Measurements from ENCODE around the gene OSBPL9. TPM values are rescaled to one million over a fixed set of nuclear protein-coding genes. Genes with fewer than 3 reads are reported as not detected.
"Not testable (repeated sequence)": the region's sequence is repeated elsewhere in the genome, so short reads cannot be mapped to it uniquely, and the experiment has no call there.

Gene OSBPL9
- total RNA-seq, 1 donor from 2014 or later, result 63.7 TPM

- Mint-ChIP-seq H3K27me3 (no peaks in the 10 kb centered on the region), H3K4me3 (no peak overlapping the region), H3K27ac (no peak overlapping the region), H3K36me3 (ENCODE audit: low read depth) (no peaks in the 10 kb centered on the region), H3K4me1 (peaks cover 10% of the 10 kb centered on the region), H3K9me3 (no peaks in the 10 kb centered on the region)
- DNase-seq (no peak), ATAC-seq (ENCODE audit: low read depth) (no peak)
- intact Hi-C loops (cut with micrococcal nuclease), result no loop called here
- TF ChIP-seq, protein P1, sequence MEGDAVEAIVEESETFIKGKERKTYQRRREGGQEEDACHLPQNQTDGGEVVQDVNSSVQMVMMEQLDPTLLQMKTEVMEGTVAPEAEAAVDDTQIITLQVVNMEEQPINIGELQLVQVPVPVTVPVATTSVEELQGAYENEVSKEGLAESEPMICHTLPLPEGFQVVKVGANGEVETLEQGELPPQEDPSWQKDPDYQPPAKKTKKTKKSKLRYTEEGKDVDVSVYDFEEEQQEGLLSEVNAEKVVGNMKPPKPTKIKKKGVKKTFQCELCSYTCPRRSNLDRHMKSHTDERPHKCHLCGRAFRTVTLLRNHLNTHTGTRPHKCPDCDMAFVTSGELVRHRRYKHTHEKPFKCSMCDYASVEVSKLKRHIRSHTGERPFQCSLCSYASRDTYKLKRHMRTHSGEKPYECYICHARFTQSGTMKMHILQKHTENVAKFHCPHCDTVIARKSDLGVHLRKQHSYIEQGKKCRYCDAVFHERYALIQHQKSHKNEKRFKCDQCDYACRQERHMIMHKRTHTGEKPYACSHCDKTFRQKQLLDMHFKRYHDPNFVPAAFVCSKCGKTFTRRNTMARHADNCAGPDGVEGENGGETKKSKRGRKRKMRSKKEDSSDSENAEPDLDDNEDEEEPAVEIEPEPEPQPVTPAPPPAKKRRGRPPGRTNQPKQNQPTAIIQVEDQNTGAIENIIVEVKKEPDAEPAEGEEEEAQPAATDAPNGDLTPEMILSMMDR (IDR thresholded peaks at IDR 0.05), result no peak
- ChIA-PET CTCF (no interaction called here), POLR2A (no interaction called here)
Measured at GRCh38 chr1:51693419-51694155, 76.7 kb downstream of the OSBPL9 start.

DNA sequence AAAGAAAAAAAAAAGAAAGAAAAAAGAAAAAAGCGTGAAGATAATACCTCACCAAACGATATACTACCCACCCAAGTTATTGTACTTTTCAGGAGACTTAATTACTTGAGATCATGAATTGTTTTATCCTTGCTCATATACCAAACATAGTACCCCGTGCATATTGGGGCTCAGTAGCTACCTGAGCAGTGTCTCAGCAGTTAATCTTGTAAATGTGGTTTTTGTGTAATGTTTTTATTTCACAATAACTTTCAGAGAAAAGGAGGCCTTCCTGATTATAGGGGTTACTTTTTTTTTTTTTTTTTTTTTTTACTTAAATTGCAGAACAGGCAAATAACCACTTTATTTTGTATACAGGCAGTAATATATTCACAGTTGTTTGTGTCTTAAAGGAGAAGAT lies 80.3 kb downstream of the OSBPL9 start:
- POLR2A ChIA-PET, result interaction anchor here (0.6 kb wide), 2 partner anchors 41 to 327 kb away, joined by 3 read pairs; no protein-coding TSS in a partner anchor
- Mint-ChIP-seq H3K9me3 (no peaks in the 10 kb centered on the region), H3K4me3 (no peak overlapping the region), H3K4me1 (no peaks in the 10 kb centered on the region), H3K27ac (no peak overlapping the region), H3K36me3 (ENCODE audit: low read depth) (peaks cover 2% of the 10 kb centered on the region), H3K27me3 (no peaks in the 10 kb centered on the region)
- intact Hi-C loops (cut with micrococcal nuclease), result no loop called here
- no peak for DNase-seq
- TF ChIP-seq, protein P1 (IDR thresholded peaks at IDR 0.05), result no peak
- CTCF ChIA-PET, result interaction anchor here (1.2 kb wide), 1 partner anchor 72 kb away, joined by 4 read pairs; no protein-coding TSS in a partner anchor
- no peak for ATAC-seq (ENCODE audit: low read depth)

- H3K27me3 Mint-ChIP-seq, result no peaks in the 10 kb centered on the region
- no peak overlapping the region for H3K4me3 Mint-ChIP-seq
- TF ChIP-seq, protein P1 (IDR thresholded peaks at IDR 0.05), result no peak
- no peak overlapping the region for H3K27ac Mint-ChIP-seq
- H3K9me3 Mint-ChIP-seq, result no peaks in the 10 kb centered on the region
- intact Hi-C loops (cut with micrococcal nuclease), result no loop called here
- ChIA-PET CTCF (no interaction called here), POLR2A (no interaction called here)
- H3K36me3 Mint-ChIP-seq (ENCODE audit: low read depth), result peaks cover 4% of the 10 kb centered on the region
- ATAC-seq (ENCODE audit: low read depth), result no peak
- no peaks in the 10 kb centered on the region for H3K4me1 Mint-ChIP-seq
- DNase-seq, result no peak
Measured at GRCh38 chr1:51699391-51699790, 82.5 kb downstream of the OSBPL9 start.

- H3K4me1 Mint-ChIP-seq; H3K36me3 Mint-ChIP-seq (ENCODE audit: low read depth); H3K9me3 Mint-ChIP-seq; POLR2A ChIA-PET; H3K27ac Mint-ChIP-seq; CTCF ChIA-PET; ATAC-seq (ENCODE audit: low read depth); DNase-seq; H3K4me3 Mint-ChIP-seq; H3K27me3 Mint-ChIP-seq; intact Hi-C loops (cut with micrococcal nuclease): not testable (repeated sequence)
Measured at GRCh38 chr1:51701782-51702181, 84.9 kb downstream of the OSBPL9 start.

DNA sequence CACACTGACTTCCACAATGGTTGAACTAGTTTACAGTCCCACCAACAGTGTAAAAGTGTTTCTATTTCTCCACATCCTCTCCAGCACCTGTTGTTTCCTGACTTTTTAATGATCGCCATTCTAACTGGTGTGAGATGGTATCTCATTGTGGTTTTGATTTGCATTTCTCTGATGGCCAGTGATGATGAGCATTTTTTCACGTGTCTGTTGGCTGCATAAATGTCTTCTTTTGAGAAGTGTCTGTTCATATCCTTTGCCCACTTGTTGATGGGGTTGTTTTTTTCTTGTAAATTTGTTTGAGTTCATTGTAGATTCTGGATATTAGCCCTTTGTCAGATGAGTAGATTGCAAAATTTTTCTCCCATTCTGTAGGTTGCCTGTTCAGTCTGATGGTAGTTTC lies 85.3 kb downstream of the OSBPL9 start:
- POLR2A ChIA-PET; ATAC-seq (ENCODE audit: low read depth); H3K36me3 Mint-ChIP-seq (ENCODE audit: low read depth); H3K27me3 Mint-ChIP-seq; CTCF ChIA-PET; intact Hi-C loops (cut with micrococcal nuclease); H3K27ac Mint-ChIP-seq; H3K4me1 Mint-ChIP-seq; H3K4me3 Mint-ChIP-seq; H3K9me3 Mint-ChIP-seq; DNase-seq: not testable (repeated sequence)

- no peak for ATAC-seq (ENCODE audit: low read depth)
Measured at GRCh38 chr1:51705035-51705434, 88.1 kb downstream of the OSBPL9 start.

More at GRCh38 chr1:51705035-51705434, 88.1 kb downstream of the OSBPL9 start:
- H3K27me3 Mint-ChIP-seq, result no peaks in the 10 kb centered on the region
- H3K9me3 Mint-ChIP-seq, result no peaks in the 10 kb centered on the region
- no peak overlapping the region for H3K4me3 Mint-ChIP-seq
- no peaks in the 10 kb centered on the region for H3K4me1 Mint-ChIP-seq
- intact Hi-C loops (cut with micrococcal nuclease), result no loop called here
- DNase-seq, result no peak
- POLR2A ChIA-PET, result no interaction called here
- CTCF ChIA-PET, result no interaction called here
- no peak overlapping the region for H3K27ac Mint-ChIP-seq
- TF ChIP-seq, protein P1 (IDR thresholded peaks at IDR 0.05), result no peak
- H3K36me3 Mint-ChIP-seq (ENCODE audit: low read depth), result peaks cover 4% of the 10 kb centered on the region
